H9 (cell line): ENCODE measurements around the gene SESTD1. TPM values are rescaled to one million over a fixed set of nuclear protein-coding genes. Genes with fewer than 3 reads are reported as not detected.

Experiments
- DNase-seq: peaks from one replicate; pipeline ENCODE4 v3.0.0-alpha.2; 2017
- H2AFZ ChIP-seq: one replicate; pipeline ENCODE4 v1.6.1; 2013; ENCODE audit warnings: mild to moderate bottlenecking, low read length, control low read depth, moderate library complexity
- H2AK5ac ChIP-seq: 2 replicates; pipeline ENCODE4 v1.6.1; 2013; ENCODE audit warnings: low read length, control low read depth, mixed read lengths; ENCODE audit not compliant: insufficient read length
- H2BK120ac ChIP-seq: one replicate; pipeline ENCODE4 v1.6.1; 2013; ENCODE audit warnings: low read depth, mild to moderate bottlenecking, low read length, control low read depth, inconsistent platforms; ENCODE audit not compliant: poor library complexity, severe bottlenecking
- H2BK12ac ChIP-seq: 2 replicates; pipeline ENCODE4 v1.6.1; 2013; ENCODE audit warnings: low read length, control low read depth, mixed read lengths, low read depth; ENCODE audit not compliant: insufficient read length
- H2BK15ac ChIP-seq: 2 replicates; pipeline ENCODE4 v1.6.1; 2013; ENCODE audit warnings: low read depth, low read length, control low read depth
- H2BK20ac ChIP-seq: one replicate; pipeline ENCODE4 v1.6.1; 2013; ENCODE audit warnings: low read depth, mild to moderate bottlenecking, low read length, control low read depth, inconsistent platforms; ENCODE audit not compliant: poor library complexity, severe bottlenecking
- H2BK5ac ChIP-seq: 2 replicates; pipeline ENCODE4 v1.6.1; 2013; ENCODE audit warnings: low read length, control low read depth, mixed read lengths; ENCODE audit not compliant: insufficient read length
- H3K14ac ChIP-seq: 2 replicates; pipeline ENCODE4 v1.6.1; 2013; ENCODE audit warnings: low read length, control low read depth; ENCODE audit not compliant: insufficient read depth
- H3K18ac ChIP-seq: 2 replicates; pipeline ENCODE4 v1.6.1; 2013; ENCODE audit warnings: low read depth, mild to moderate bottlenecking, mixed read lengths, low read length, control low read depth; ENCODE audit not compliant: insufficient read length
- H3K23ac ChIP-seq: 2 replicates; pipeline ENCODE4 v1.6.1; 2013; ENCODE audit warnings: low read length, control low read depth, mixed read lengths, low read depth; ENCODE audit not compliant: insufficient read length
- H3K23me2 ChIP-seq: 2 replicates; pipeline ENCODE4 v1.6.1; 2013; ENCODE audit warnings: low read depth, mild to moderate bottlenecking, mixed read lengths, low read length, control low read depth; ENCODE audit not compliant: insufficient read length, poor library complexity, severe bottlenecking
- H3K27ac ChIP-seq: 2 replicates; pipeline ENCODE4 v1.5.1; 2013; ENCODE audit warnings: low read length, control low read depth, mixed read lengths, low read depth; ENCODE audit not compliant: insufficient read length
- H3K27me3 ChIP-seq: 2 replicates; pipeline ENCODE4 v1.6.1; 2013; ENCODE audit warnings: low read length, control low read depth, inconsistent platforms; ENCODE audit not compliant: insufficient read depth
- H3K4ac ChIP-seq: 2 replicates; pipeline ENCODE4 v1.6.1; 2013; ENCODE audit warnings: low read depth, mild to moderate bottlenecking, control low read depth, inconsistent platforms, low read length, moderate library complexity
- H3K4me1 ChIP-seq: 2 replicates; pipeline ENCODE4 v1.6.1; 2013; ENCODE audit warnings: low read length, control low read depth, inconsistent platforms; ENCODE audit not compliant: insufficient read depth
- H3K4me2 ChIP-seq: 2 replicates; pipeline ENCODE4 v1.6.1; 2013; ENCODE audit warnings: low read length, control low read depth, mixed read lengths; ENCODE audit not compliant: insufficient read length, insufficient read depth
- H3K56ac ChIP-seq: 2 replicates; pipeline ENCODE4 v1.6.1; 2013; ENCODE audit warnings: low read depth, mild to moderate bottlenecking, mixed read lengths, low read length, control low read depth; ENCODE audit not compliant: insufficient read length
- H3K79me1 ChIP-seq: 2 replicates; pipeline ENCODE4 v1.6.1; 2013; ENCODE audit warnings: low read depth, mild to moderate bottlenecking, moderate library complexity, low read length, control low read depth, inconsistent platforms; ENCODE audit not compliant: insufficient read depth, poor library complexity, severe bottlenecking
- H3K79me2 ChIP-seq: 2 replicates; pipeline ENCODE4 v1.6.1; 2013; ENCODE audit warnings: low read length, control low read depth, inconsistent platforms; ENCODE audit not compliant: insufficient read depth
- H3K9ac ChIP-seq: 2 replicates; pipeline ENCODE4 v1.6.1; 2013; ENCODE audit warnings: low read length, control low read depth, mixed read lengths; ENCODE audit not compliant: insufficient read length; ENCODE audit errors: extremely low read depth
- H3K9me3 ChIP-seq: one replicate; pipeline ENCODE4 v1.6.1; 2013; ENCODE audit warnings: low read depth, low read length, inconsistent platforms; ENCODE audit not compliant: control insufficient read depth
- H3T11ph ChIP-seq: one replicate; pipeline ENCODE4 v1.6.1; 2013; ENCODE audit warnings: mild to moderate bottlenecking, low read length, control low read depth, inconsistent platforms
- H4K20me1 ChIP-seq: one replicate; pipeline ENCODE4 v1.6.1; 2013; ENCODE audit not compliant: control insufficient read depth, insufficient read length, insufficient read depth
- H4K5ac ChIP-seq: 2 replicates; pipeline ENCODE4 v1.6.1; 2013; ENCODE audit warnings: low read depth, mild to moderate bottlenecking, mixed read lengths, low read length, control low read depth; ENCODE audit not compliant: insufficient read length
- H4K8ac ChIP-seq: replicated peaks from 2 replicates; pipeline ENCODE4 v1.6.1; 2013; ENCODE audit warnings: low read length, control low read depth, mixed read lengths, low read depth; ENCODE audit not compliant: insufficient read length
- H4K91ac ChIP-seq: 2 replicates; pipeline ENCODE4 v1.6.1; 2013; ENCODE audit warnings: low read depth, mild to moderate bottlenecking, moderate library complexity, mixed read lengths, low read length, control low read depth; ENCODE audit not compliant: insufficient read length
- H3K27ac Mint-ChIP-seq, 3 experiments: 2 replicates in 2 of 3; 3 replicates in 1 of 3; pipeline ENCODE4 v1.8.0; 2020 to 2021; ENCODE audit warnings: mixed read lengths in 3 of 3, mild to moderate bottlenecking in 1 of 3, moderate library complexity in 1 of 3
- H3K27me3 Mint-ChIP-seq: 2 replicates; pipeline ENCODE4 v1.8.0; 2021; ENCODE audit warnings: low read depth, mild to moderate bottlenecking, moderate library complexity, mixed read lengths
- H3K36me3 Mint-ChIP-seq, 3 experiments: 2 replicates in 2 of 3; 3 replicates in 1 of 3; pipeline ENCODE4 v1.8.0; 2020 to 2021; ENCODE audit warnings: low read depth in 3 of 3, mixed read lengths in 3 of 3; ENCODE audit not compliant: insufficient read depth in 1 of 3
- H3K4me1 Mint-ChIP-seq, 2 experiments: 2 replicates each; pipeline ENCODE4 v1.8.0; 2020; ENCODE audit warnings: mixed read lengths in 2 of 2
- H3K4me3 Mint-ChIP-seq, 2 experiments: 2 replicates in 1 of 2; 3 replicates in 1 of 2; pipeline ENCODE4 v1.8.0; 2020 to 2021; ENCODE audit warnings: mild to moderate bottlenecking in 2 of 2, mixed read lengths in 2 of 2, moderate library complexity in 1 of 2
- H3K9me3 Mint-ChIP-seq, 2 experiments: 2 replicates in 1 of 2; 3 replicates in 1 of 2; pipeline ENCODE4 v1.8.0; 2020; ENCODE audit warnings: mild to moderate bottlenecking in 2 of 2, mixed read lengths in 2 of 2, moderate library complexity in 1 of 2
- WGBS: extraction: QIAGEN DNeasy Blood & Tissue Kit; methylation state at CpG from one replicate; pipeline ENCODE4 v1.1.7; 2013; ENCODE audit warnings: missing lambda C conversion rate, low lambda C conversion rate, mixed read lengths; ENCODE audit not compliant: insufficient read length; ENCODE audit errors: extremely low coverage; 5-methylcytosine and 5-hydroxymethylcytosine counted together
- total RNA-seq: library from RNA; stranded (reverse); gene quantifications from 2 replicates; pipeline ENCODE4 v1.2.1, GENCODE V29; 2021
- TF ChIP-seq, protein P1 (sequence below): fragments of 200-600 bp; sonication (generic); conservative IDR thresholded peaks from 3 replicates; pipeline ENCODE4 v1.8.0; 2021; ENCODE audit warnings: antibody characterized with exemption, mild to moderate bottlenecking

The SESTD1 gene
- total RNA-seq, 1 experiment from 2014 or later: 44.4 TPM

GRCh38 chr2:179082697-179083096 is 181.9 kb downstream of the SESTD1 start:
- H2AFZ ChIP-seq: no peak overlapping the region
- H3K23ac ChIP-seq: no peak overlapping the region
- no peak overlapping the region for H3K56ac ChIP-seq
- H3T11ph ChIP-seq: no peak overlapping the region
- no peaks in the 10 kb centered on the region for H3K79me1 ChIP-seq
- H3K27me3 ChIP-seq: no peaks in the 10 kb centered on the region
- no peaks in the 10 kb centered on the region; a peak in 1 of 4 replicates for H3K4me1 Mint-ChIP-seq
- H3K4me2 ChIP-seq: no peak overlapping the region
- H2AK5ac ChIP-seq: no peak overlapping the region
- DNase-seq: no peak
- no peaks in the 10 kb centered on the region for H3K9me3 ChIP-seq
- no peak overlapping the region for H2BK12ac ChIP-seq
- H4K91ac ChIP-seq: no peak overlapping the region
- no peak overlapping the region for H2BK15ac ChIP-seq
- H4K20me1 ChIP-seq: no peaks in the 10 kb centered on the region
- H3K27me3 Mint-ChIP-seq: no peaks in the 10 kb centered on the region; the same call in none of the 2 replicates
- TF ChIP-seq, protein P1, sequence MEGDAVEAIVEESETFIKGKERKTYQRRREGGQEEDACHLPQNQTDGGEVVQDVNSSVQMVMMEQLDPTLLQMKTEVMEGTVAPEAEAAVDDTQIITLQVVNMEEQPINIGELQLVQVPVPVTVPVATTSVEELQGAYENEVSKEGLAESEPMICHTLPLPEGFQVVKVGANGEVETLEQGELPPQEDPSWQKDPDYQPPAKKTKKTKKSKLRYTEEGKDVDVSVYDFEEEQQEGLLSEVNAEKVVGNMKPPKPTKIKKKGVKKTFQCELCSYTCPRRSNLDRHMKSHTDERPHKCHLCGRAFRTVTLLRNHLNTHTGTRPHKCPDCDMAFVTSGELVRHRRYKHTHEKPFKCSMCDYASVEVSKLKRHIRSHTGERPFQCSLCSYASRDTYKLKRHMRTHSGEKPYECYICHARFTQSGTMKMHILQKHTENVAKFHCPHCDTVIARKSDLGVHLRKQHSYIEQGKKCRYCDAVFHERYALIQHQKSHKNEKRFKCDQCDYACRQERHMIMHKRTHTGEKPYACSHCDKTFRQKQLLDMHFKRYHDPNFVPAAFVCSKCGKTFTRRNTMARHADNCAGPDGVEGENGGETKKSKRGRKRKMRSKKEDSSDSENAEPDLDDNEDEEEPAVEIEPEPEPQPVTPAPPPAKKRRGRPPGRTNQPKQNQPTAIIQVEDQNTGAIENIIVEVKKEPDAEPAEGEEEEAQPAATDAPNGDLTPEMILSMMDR: no peak
- no peaks in the 10 kb centered on the region for H3K79me2 ChIP-seq
- H3K27ac Mint-ChIP-seq: no peak overlapping the region; a peak in 1 of 7 replicates
- H3K36me3 Mint-ChIP-seq: peaks cover 0 to 4% (median 0%) of the 10 kb centered on the region in 3 experiments; a peak in 3 of 7 replicates
- H3K18ac ChIP-seq: no peak overlapping the region
- no CpG with 5 or more reads among the region's 2 CpGs for WGBS
- no peak overlapping the region for H3K14ac ChIP-seq
- no peak overlapping the region for H3K27ac ChIP-seq
- no peak overlapping the region for H4K5ac ChIP-seq
- no peaks in the 10 kb centered on the region for H3K23me2 ChIP-seq
- no peak overlapping the region for H3K9ac ChIP-seq
- no peak overlapping the region for H3K4ac ChIP-seq
- no peak overlapping the region for H4K8ac ChIP-seq
- no peak overlapping the region for H2BK20ac ChIP-seq
- H3K9me3 Mint-ChIP-seq: peaks cover 3 to 15% of the 10 kb centered on the region in 2 experiments
- no peak overlapping the region for H2BK5ac ChIP-seq
- H3K4me3 Mint-ChIP-seq: no peak overlapping the region
- H2BK120ac ChIP-seq: no peak overlapping the region
- no peaks in the 10 kb centered on the region for H3K4me1 ChIP-seq
